A673 (cell line): ENCODE measurements around the gene RYR1. TPM values are rescaled to one million over a fixed set of nuclear protein-coding genes. Genes with fewer than 3 reads are reported as not detected.

Experiments
- BruUV-seq: library from RNA; stranded (reverse); fragments of 400-500 nt; replicated peaks from 2 replicates; lab custom pipeline; 2021; lab: Mats Ljungman, UMichigan
- CTCF ChIA-PET: fragments of 300-600 bp; sonication (Branson Sonifier 250); formaldehyde crosslinking; loops from one replicate; lab custom pipeline; 2022; ENCODE audit warnings: antibody characterized with exemption; lab: Charles Lee
- POLR2A ChIA-PET: fragments of 300-600 bp; sonication (Branson Sonifier 250); formaldehyde crosslinking; loops from one replicate; lab custom pipeline; 2022; ENCODE audit warnings: antibody characterized with exemption; ENCODE audit not compliant: low non-redundant PET; lab: Charles Lee
- DNase-seq: peaks from one replicate; pipeline ENCODE4 v3.0.0-alpha.2; 2015; ENCODE audit warnings: low spot score
- H3K27ac ChIP-seq: fragments of 200-600 bp; sonication (generic); 2 replicates; pipeline ENCODE4 v1.5.1; 2016; ENCODE audit warnings: mixed run types, low read depth, mild to moderate bottlenecking, mixed read lengths, antibody characterized with exemption, low read length; ENCODE audit not compliant: poor library complexity, severe bottlenecking
- H3K27me3 ChIP-seq: fragments of 200-600 bp; sonication (generic); replicated peaks from 2 replicates; pipeline ENCODE4 v1.6.1; 2017; ENCODE audit warnings: mixed run types, low read depth, mild to moderate bottlenecking, mixed read lengths, antibody characterized with exemption, low read length; ENCODE audit not compliant: insufficient read depth, poor library complexity
- H3K36me3 ChIP-seq: fragments of 200-600 bp; sonication (generic); 2 replicates; pipeline ENCODE4 v1.6.1; 2016; ENCODE audit warnings: mixed run types, mild to moderate bottlenecking, mixed read lengths, antibody characterized with exemption, low read length; ENCODE audit not compliant: insufficient read depth, poor library complexity, severe bottlenecking
- H3K4me1 ChIP-seq: fragments of 200-600 bp; sonication (generic); 2 replicates; pipeline ENCODE4 v1.6.1; 2017; ENCODE audit warnings: mixed run types, mild to moderate bottlenecking, mixed read lengths, antibody characterized with exemption, low read length; ENCODE audit not compliant: insufficient read depth, poor library complexity, severe bottlenecking
- H3K4me3 ChIP-seq: fragments of 200-600 bp; sonication (generic); 2 replicates; pipeline ENCODE4 v1.5.1; 2016; ENCODE audit warnings: low read depth, mixed run types, mild to moderate bottlenecking, mixed read lengths, low read length; ENCODE audit not compliant: poor library complexity, severe bottlenecking
- H3K9me3 ChIP-seq: fragments of 200-600 bp; sonication (generic); 2 replicates; pipeline ENCODE4 v1.6.1; 2016; ENCODE audit warnings: mixed run types, low read depth, mild to moderate bottlenecking, mixed read lengths, antibody characterized with exemption, low read length; ENCODE audit not compliant: poor library complexity, severe bottlenecking
- CTCF ChIP-seq: fragments of 300-800, 200-600 bp; sonication (generic); conservative IDR thresholded peaks from 2 replicates; pipeline ENCODE4 v1.5.1; 2017; ENCODE audit warnings: low read depth, mild to moderate bottlenecking, antibody characterized with exemption, low read length, moderate library complexity, mixed read lengths
- EZH2 ChIP-seq: fragments of 200-600 bp; sonication (generic); IDR thresholded peaks from 2 replicates; pipeline ENCODE4 v1.6.1; 2017; ENCODE audit warnings: borderline replicate concordance, low read depth, mild to moderate bottlenecking, mixed read lengths, antibody characterized with exemption, low read length; ENCODE audit not compliant: poor library complexity, severe bottlenecking
- intact Hi-C: fragments of 100-400 bp; cut with micrococcal nuclease; formaldehyde crosslinking; loops from one replicate; pipeline ENCODE4 v1.10.0; 2022; ENCODE audit not compliant: unreplicated experiment
- total RNA-seq: library from RNA; stranded (reverse); gene quantifications from 2 replicates; pipeline ENCODE4 v1.2.3, GENCODE V29; 2021

Gene RYR1
- total RNA-seq, 1 experiment from 2014 or later = 0.28 TPM

- Histone ChIP-seq H3K4me3 (no peak overlapping the region), H3K27me3 (no peaks in the 10 kb centered on the region), H3K27ac (no peak overlapping the region), H3K36me3 (no peaks in the 10 kb centered on the region), H3K4me1 (no peaks in the 10 kb centered on the region), H3K9me3 (no peaks in the 10 kb centered on the region)
- intact Hi-C loops = no loop called here
- ChIA-PET CTCF (no interaction called here), POLR2A (no interaction called here)
- DNase-seq = no peak
- BruUV-seq = no TSS peak
- no peak for TF ChIP-seq EZH2
- no peak for TF ChIP-seq CTCF
These were observed 34.4 kb upstream of the RYR1 start for GRCh38 chr19:38399081-38399480.

GRCh38 chr19:38399537-38399936 is 34.0 kb upstream of the RYR1 start:
- no peak overlapping the region for H3K4me3 ChIP-seq
- intact Hi-C loops = no loop called here
- DNase-seq = no peak
- no peak overlapping the region for H3K27ac ChIP-seq
- no TSS peak for BruUV-seq
- CTCF ChIA-PET = no interaction called here
- H3K4me1 ChIP-seq = no peaks in the 10 kb centered on the region
- H3K36me3 ChIP-seq = no peaks in the 10 kb centered on the region
- no peaks in the 10 kb centered on the region for H3K9me3 ChIP-seq
- H3K27me3 ChIP-seq = no peaks in the 10 kb centered on the region
- POLR2A ChIA-PET = no interaction called here
- TF ChIP-seq EZH2 = no peak
- no peak for TF ChIP-seq CTCF

- Histone ChIP-seq H3K9me3 (no peaks in the 10 kb centered on the region), H3K4me3 (no peak overlapping the region), H3K27me3 (no peaks in the 10 kb centered on the region), H3K4me1 (no peaks in the 10 kb centered on the region), H3K36me3 (no peaks in the 10 kb centered on the region), H3K27ac (no peak overlapping the region)
- DNase-seq = no peak
- ChIA-PET POLR2A (interaction anchor here (0.6 kb wide), 1 partner anchor 9 kb away, joined by 6 read pairs; no protein-coding TSS in a partner anchor), CTCF (no interaction called here)
- no TSS peak for BruUV-seq
- TF ChIP-seq CTCF = no peak
- no peak for TF ChIP-seq EZH2
- intact Hi-C loops = loop anchor here (10.0 kb wide), 1 partner anchor 166 kb away; no protein-coding TSS in a partner anchor
These were observed 33.1 kb upstream of the RYR1 start for GRCh38 chr19:38400361-38400760.
